Ishikawa (cell line): ENCODE data around the gene GDPD4.

Experiments used
- CEBPB ChIP-seq: IDR thresholded peaks from 2 replicates; pipeline ENCODE4 v1.6.1; 2012
- CREB1 ChIP-seq: IDR thresholded peaks from 2 replicates; pipeline ENCODE4 v1.6.1; 2012; ENCODE audit warnings: low read depth
- EGR1 ChIP-seq: IDR thresholded peaks from 2 replicates; pipeline ENCODE4 v1.6.1; 2012
- EP300 ChIP-seq: IDR thresholded peaks from 2 replicates; pipeline ENCODE4 v1.6.1; 2012; ENCODE audit warnings: borderline replicate concordance
- FOXM1 ChIP-seq: IDR thresholded peaks from 2 replicates; pipeline ENCODE4 v1.6.1; 2012; ENCODE audit warnings: low read depth, borderline replicate concordance
- NFIC ChIP-seq: IDR thresholded peaks from 2 replicates; pipeline ENCODE4 v1.6.1; 2012
- RAD21 ChIP-seq: IDR thresholded peaks from 2 replicates; pipeline ENCODE4 v1.6.1; 2012; ENCODE audit warnings: low read depth
- TAF1 ChIP-seq: IDR thresholded peaks from 2 replicates; pipeline ENCODE4 v1.6.1; 2012; ENCODE audit warnings: low read depth, mild to moderate bottlenecking
- TCF12 ChIP-seq: IDR thresholded peaks from 2 replicates; pipeline ENCODE4 v1.6.1; 2012; ENCODE audit warnings: low read depth
- TEAD4 ChIP-seq: IDR thresholded peaks from 2 replicates; pipeline ENCODE4 v1.6.1; 2012
- USF1 ChIP-seq: IDR thresholded peaks from 2 replicates; pipeline ENCODE4 v1.6.1; 2012
- YY1 ChIP-seq: IDR thresholded peaks from 2 replicates; pipeline ENCODE4 v1.6.1; 2012; ENCODE audit warnings: low read depth
- ZBTB7A ChIP-seq: IDR thresholded peaks from 2 replicates; pipeline ENCODE4 v1.6.1; 2012; ENCODE audit warnings: low read depth
- TF ChIP-seq, protein P1 (sequence below): IDR thresholded peaks from 2 replicates; pipeline ENCODE4 v1.6.1; 2012; ENCODE audit warnings: low read depth, mild to moderate bottlenecking
- TF ChIP-seq, protein P2 (sequence below): IDR thresholded peaks from 2 replicates; pipeline ENCODE4 v1.6.1; 2012

GDPD4 gene

GRCh38 chr11:77167791-77168190, 133.7 kb downstream of the GDPD4 start:
- TF ChIP-seq TAF1 (no peak), EGR1 (no peak), USF1 (no peak), NFIC (no peak), FOXM1 (no peak), ZBTB7A (no peak), RAD21 (no peak), TCF12 (no peak), YY1 (no peak), CEBPB (no peak), CREB1 (no peak), TEAD4 (no peak), EP300 (no peak)
- TF ChIP-seq, protein P1, sequence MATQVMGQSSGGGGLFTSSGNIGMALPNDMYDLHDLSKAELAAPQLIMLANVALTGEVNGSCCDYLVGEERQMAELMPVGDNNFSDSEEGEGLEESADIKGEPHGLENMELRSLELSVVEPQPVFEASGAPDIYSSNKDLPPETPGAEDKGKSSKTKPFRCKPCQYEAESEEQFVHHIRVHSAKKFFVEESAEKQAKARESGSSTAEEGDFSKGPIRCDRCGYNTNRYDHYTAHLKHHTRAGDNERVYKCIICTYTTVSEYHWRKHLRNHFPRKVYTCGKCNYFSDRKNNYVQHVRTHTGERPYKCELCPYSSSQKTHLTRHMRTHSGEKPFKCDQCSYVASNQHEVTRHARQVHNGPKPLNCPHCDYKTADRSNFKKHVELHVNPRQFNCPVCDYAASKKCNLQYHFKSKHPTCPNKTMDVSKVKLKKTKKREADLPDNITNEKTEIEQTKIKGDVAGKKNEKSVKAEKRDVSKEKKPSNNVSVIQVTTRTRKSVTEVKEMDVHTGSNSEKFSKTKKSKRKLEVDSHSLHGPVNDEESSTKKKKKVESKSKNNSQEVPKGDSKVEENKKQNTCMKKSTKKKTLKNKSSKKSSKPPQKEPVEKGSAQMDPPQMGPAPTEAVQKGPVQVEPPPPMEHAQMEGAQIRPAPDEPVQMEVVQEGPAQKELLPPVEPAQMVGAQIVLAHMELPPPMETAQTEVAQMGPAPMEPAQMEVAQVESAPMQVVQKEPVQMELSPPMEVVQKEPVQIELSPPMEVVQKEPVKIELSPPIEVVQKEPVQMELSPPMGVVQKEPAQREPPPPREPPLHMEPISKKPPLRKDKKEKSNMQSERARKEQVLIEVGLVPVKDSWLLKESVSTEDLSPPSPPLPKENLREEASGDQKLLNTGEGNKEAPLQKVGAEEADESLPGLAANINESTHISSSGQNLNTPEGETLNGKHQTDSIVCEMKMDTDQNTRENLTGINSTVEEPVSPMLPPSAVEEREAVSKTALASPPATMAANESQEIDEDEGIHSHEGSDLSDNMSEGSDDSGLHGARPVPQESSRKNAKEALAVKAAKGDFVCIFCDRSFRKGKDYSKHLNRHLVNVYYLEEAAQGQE: no peak
- TF ChIP-seq, protein P2, sequence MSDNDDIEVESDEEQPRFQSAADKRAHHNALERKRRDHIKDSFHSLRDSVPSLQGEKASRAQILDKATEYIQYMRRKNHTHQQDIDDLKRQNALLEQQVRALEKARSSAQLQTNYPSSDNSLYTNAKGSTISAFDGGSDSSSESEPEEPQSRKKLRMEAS: no peak

- TF ChIP-seq EP300: no peak
- no peak for TF ChIP-seq CREB1
- no peak for TF ChIP-seq TEAD4
- TF ChIP-seq TCF12: no peak
- no peak for TF ChIP-seq ZBTB7A
- no peak for TF ChIP-seq CEBPB
- no peak for TF ChIP-seq TAF1
- TF ChIP-seq RAD21: no peak
- TF ChIP-seq NFIC: no peak
- TF ChIP-seq, protein P1: no peak
- TF ChIP-seq FOXM1: no peak
- TF ChIP-seq YY1: no peak
Measured at GRCh38 chr11:77167111-77167626, 134.3 kb downstream of the GDPD4 start.
